Stimulated activated CD4-positive, alpha-beta T cell treated with anti-CD3 and anti-CD28 coated beads, Interleukin-1b, Interleukin-23, amount 100 ng/mL, for 1 hour (primary cell): ENCODE data around the gene KCNS3.

Experiments used
- DNase-seq, 2 donors: peaks; one replicate each; pipeline ENCODE4 v3.0.0-alpha.2; 2020; ENCODE audit warnings: low read depth in 2 of 2

Gene KCNS3

DNA sequence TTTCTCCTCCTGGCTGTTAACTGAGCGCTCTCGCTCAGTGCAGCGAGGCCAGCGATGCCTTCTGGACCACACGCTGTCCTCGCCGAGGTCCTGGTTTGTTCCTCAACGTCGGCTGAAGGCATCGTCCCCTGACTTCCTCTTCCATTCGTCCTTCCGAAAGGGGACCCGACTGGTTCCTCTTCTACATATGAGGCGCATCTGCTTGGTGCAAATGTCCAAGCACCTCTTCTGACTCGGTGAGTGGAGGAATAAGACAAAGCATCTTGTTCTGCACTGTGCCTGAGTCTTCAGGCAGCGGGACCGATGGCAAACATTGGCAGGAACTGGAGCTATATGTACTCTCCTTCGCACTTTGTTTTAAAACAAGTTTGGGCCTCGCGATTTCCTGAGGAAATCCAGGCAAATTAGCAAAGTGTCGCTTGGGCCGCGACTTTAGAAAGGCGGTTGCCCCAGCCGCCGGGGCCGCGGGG lies 621 bp upstream of the KCNS3 start:
- DNase-seq: no peak

DNA sequence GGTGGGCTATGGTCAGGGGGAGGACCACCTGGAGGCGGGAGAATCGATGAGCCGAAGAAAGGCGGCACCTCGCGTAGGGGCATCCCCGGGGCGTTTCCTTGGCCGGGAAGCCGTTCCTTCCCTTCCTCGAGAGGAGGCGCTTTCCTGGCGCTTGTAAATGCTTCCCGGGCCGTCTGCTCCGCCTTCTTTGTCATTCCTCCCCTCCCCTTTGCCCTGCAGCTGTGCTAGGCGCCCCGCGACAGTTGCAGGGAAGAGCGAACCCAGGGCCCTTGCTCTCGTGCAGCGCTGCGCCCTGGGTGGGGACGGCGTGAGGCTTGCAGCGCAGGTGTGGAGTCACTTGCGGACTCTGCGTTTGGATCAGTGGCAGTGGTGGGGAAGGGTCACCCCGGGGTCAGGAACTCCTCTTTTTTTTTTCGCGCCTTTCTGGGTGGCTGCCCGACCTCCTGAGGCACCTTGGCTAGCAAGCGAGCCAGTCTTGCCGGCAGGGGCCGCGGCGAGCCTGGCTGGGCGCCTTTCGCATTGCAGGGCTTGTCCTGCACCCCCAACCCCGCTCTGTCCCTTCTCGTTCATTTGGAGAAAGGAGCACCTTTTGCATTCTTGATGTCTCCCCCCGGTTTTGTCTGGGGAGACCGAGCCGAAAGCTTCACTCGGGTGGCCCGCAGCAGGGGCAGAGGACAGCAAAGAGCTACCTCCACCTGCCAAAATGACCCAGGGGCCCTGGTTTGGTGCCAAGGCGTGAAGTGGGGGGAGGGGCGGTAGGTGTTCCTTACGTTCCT lies 858 bp downstream of the KCNS3 start:
- no peak for DNase-seq

DNA sequence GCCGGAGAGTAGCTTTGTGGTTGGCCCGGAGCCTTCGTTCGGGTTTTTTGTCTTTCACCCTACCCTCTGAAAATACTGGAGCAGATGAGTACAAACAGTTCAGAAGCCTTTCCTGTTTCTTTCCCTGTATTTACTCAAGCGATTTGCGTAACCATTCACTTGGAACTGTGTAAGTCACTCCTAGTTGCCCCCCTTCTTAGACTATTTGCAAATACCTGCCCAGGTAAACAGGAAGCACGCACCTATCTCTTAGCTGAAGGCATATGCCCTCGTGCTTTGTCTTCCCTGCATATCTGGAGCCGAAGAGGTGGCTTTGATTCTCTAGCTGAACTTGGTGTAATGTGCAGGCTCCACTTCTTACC lies 1.4 kb downstream of the KCNS3 start:
- DNase-seq: no peak

DNA sequence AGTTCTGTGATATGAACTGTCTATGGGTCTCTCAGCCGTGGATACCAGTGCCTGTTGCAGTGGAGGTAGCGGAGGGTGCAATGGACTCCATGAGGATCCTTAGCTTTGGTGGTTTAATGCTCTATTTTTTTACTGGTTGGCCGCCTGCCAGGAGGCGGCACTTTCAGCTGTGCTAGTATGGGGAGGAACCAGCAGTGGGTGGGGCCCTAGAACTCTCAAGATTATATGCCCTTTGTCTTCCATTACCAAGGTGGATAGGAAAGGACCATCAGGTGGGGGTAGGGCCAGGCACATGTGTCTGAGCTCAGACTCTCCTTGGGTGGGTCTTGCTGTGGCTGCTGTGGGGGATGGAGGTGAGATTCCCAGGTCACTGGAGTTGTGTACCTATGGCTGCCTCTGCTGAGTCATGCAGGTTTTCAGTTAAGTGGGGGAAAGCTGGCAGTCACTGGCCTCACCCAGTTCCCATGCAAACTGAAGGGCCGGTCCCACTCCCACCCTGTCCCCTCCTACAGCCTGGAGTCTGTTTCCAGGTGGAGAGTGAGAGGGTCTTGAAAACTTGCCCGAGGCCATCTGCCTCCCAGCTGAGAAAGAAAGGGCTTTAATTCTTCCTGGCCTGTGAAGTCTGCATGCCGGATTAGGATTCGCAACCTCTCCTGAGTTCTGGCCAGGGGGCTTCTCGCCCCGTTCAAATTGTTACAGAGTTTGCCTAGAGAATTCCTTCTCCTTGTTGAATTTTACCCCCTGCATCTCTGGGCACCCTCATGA lies 14.5 kb downstream of the KCNS3 start:
- DNase-seq: no peak

DNA sequence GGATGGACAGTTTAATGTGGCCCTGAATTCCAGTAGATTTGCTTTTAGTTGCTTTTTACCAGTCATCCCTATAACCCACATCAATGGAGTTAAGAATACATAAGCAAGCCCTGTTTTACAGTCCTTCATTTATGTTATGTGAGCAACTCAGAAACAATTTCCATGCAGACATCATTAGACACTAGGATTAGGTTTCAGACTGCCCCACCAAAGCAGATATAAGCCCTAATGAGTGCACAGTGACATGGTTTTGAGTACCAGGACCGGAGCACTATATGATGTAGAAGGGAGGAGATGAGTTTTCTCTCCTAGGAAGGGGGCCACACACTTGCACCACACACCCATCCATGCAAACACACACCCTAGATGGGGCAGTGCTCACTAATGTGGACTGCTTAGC lies 15.5 kb downstream of the KCNS3 start:
- DNase-seq: no peak

DNA sequence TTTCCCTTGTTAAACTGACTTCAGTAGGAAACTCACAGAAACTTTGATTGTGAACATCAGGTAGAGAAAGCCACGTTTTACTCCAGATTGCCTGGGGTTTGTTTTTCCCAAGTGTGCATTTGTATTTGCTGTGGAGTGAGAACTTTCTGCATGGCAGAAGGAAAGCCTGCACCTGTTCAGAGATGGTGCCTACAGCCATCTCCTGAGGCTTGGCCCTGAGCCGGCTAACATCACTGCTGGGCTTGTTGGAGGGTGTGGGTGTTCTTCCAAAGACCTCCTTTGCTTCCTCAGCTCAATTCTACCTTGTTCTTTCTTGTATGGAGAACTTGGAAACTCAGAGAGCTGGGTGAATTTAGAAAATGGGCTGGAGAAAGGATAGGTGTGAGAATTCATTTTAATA lies 16.1 kb downstream of the KCNS3 start:
- DNase-seq: no peak

DNA sequence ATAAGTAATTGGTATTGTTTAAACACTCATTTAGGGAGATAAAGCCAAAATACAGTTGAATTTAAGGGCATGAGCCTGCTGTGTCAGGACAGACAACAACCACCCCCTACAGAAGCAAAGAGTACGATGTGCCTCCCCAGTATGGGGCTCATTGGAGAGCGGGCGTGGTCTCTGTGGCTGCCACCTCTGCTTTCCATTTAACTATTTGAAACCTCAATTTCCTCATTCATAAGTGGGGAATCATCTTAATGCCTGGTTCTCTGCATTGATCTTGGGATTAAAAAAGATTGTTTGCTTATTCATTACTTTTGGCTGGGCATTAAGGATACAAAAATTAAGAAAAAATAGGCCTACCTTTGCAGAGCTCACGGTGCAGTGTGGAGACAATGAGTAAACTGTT lies 21.4 kb downstream of the KCNS3 start:
- no peak for DNase-seq

DNA sequence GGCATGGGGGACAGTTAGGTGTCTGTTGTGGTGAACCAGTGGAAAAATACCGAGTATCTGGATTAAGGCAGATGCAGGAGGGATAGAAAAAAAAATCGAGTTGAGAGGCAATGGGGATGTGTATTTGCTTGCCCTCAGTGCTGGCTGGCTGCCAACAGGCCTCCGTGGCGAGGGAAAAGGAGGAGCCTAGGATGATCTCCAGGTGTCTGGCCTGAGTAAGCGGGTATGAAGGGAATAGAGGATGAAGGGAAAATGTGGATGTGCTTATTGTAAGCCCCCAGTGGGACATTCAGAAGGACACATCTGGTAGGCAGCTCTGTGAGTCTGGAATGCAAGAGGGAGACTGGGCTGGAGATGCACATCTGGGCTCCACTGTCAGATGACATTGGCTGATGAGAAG lies 22.8 kb downstream of the KCNS3 start:
- DNase-seq: no peak

DNA sequence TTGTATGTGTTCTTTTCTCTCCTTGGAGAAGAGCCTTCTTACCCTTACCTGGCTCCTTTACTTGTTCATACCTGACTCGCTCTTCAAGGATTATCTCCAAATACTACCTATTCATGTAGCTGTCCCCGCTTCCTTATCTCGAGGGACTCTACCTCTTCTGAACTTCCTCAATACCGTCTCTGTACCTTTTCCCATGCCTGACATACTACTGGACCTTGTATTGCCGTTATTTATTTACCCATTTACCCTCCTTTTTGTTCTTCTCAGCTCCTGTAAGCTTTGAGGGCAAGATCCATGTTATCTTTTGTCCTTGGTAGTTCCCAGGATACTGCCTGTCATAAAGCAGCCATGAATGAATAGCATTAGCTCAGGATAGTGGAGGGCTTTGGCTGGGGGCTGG lies 32.5 kb downstream of the KCNS3 start:
- DNase-seq: no peak

DNA sequence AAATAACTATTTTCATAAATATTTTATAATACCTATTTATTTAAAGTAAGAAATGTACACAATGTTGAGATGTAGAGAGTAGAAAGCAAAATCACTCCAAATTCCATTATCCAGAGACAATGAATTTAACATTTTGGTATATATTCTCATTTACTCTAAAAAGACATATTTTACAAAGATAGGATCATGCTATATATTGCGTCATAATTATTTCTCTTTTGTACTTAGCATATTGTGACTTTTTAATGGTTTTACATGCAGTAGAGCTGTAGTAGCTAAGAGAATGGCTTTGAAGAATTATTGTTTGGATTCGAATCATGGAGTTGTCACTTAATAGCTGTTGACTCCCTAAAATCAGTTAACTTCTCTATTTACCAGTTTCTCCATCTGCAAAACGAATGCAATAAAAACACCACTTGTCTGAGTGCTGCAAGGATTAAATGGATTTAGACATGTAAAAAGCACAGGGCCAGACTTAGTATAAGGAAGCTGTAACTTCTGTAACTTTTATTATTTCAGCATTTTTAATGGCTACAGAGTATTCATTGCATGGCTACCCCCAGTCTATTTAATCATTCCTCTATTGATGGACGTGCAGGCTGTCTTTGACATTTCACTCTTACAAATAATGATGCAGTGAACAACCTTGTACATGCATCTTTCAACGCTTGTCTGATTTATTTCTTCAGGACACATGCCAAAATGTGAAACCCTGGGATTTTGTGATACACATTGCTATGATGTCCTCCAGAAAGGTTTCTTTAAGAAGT lies 33.2 kb downstream of the KCNS3 start:
- DNase-seq: no peak

DNA sequence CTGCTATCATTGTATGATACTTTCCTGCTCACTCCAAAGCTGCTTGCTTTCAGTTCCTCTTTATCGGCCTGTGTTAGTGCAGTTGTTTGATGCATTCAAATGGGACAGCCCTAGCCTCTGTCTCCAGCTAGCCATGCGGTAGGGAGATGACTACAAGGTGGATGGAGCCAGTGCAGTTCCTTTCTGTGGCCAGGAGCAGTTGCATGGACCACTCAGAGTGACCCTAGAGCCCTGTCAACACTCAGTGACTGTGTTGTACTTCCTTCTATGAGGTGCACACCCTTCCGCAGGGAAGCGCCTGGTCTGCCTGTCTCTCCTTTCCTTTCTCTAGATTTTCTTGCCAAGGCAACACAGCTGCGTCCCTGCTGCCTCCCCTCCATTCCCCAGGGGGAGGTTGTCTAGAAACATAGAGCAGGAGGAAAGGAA lies 33.8 kb downstream of the KCNS3 start:
- DNase-seq: no peak

DNA sequence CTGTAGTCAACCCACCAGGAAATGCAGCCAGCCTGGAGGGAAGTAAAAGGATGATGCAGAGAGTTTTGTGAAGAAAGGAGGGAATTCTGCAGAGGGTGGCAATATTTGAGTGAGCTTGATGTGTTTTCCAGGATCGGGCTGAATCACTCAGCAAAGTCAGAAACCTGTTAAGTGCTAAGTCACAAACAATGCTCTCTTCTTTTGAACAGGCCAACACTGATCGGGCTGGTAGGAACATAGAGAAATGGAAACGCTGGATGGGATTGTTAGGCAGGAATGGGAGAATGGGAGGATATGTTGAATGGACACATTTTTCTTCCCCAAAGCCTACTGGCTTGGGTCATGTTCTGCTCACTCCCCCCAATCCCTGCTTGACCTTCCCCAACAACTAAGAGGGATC lies 36.6 kb downstream of the KCNS3 start:
- DNase-seq: no peak

DNA sequence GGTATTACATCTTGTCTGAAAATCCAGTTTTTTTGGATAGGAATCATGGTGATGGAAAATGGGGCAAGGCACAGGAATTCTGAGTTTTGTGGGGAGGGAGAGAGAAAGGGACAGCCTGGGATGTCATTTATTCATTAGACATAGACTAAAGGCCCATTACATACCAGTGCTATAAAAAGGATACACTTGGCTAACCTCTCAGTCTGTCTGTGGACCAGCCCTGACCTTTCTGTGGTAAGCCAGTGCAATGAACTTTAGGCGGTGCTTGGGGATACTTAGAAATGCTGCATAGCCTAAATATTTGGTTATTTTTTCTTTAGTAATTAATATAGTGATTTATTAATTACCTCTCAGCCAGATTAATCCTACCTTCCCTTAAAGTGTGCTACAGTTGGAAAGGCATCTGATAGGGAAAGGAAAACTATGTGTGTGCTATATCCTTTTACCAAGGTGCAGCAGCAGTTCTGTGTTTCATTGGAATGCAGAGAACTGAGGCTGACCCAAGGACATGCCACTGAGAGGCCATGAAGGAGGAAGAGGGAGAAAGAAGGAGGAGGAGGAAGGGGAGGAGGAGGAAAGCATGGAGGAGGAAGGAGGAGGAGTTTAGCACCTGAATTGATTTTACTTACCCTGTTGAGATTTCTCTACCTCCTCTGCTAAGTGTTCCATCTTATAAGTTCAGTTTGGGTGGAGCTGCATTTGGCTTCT lies 37.5 kb downstream of the KCNS3 start:
- DNase-seq: no peak

DNA sequence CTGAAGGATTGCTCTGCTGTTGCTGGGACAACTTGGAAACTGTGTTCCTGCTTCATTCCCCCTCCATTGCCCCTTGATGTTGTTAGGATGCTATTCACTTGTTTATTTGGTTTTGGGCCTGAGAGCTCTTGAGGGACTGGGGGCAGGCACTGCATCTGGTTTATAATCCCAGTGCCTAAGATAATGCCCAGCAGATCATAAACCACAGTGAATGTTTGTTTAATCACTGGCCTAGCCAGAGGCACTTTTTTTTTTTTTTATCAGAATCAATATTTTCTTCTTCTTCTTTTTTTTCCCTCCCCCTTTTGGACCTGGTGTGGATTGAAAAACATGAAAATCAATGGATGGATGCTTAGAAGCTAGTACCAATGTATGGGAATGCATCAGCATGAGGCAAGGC lies 38.1 kb downstream of the KCNS3 start:
- no peak for DNase-seq

DNA sequence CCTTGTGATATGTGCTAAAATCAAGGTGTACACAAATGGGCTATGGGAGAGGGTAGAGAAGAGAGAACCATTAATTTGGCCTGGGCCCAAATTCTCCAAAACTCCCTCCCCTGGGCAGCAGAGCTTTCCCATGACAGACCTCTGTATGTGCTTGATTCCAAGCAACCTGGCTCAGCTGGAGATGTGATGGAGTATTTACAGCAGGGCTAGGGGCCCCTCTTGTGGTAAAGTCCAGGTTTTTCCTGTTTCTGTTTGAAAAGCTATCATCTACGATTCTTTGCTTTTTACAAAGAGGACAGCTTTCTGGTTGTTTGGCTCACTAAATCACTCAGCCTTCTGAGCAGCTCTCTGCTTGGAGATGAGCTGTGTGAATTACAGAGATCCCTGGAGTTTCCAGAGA lies 40.3 kb downstream of the KCNS3 start:
- no peak for DNase-seq

DNA sequence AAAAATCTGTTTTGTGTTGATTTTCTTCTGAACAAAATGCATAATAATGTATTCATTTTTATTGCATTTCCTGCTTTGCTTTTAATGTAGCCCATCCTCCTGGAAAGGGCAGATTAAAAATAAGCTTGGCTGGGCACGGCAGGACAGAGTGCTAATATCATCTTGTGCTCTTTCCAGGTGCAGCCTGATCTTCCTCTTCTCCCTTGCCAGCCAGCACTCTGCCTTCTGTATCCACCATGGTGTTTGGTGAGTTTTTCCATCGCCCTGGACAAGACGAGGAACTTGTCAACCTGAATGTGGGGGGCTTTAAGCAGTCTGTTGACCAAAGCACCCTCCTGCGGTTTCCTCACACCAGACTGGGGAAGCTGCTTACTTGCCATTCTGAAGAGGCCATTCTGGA lies 52.3 kb downstream of the KCNS3 start:
- DNase-seq: no peak

DNA sequence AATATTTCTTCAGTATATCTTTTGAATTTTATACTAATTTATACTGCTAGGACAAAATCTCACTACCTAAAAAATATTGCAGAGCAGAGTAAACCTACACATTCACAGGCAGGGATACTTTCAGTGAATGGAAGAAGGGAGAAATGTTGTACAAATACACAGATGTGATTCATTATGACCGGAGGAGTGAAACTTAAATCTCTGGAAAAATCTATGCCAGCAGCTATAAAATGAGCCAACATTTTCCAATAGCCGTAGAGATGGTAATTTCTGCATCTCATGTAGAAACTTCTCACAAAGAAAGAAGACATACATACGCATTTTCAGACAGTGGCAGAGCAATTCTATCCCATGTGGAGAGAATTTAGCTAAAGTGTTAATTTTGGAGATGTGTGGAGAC lies 54.8 kb downstream of the KCNS3 start:
- DNase-seq: no peak

DNA sequence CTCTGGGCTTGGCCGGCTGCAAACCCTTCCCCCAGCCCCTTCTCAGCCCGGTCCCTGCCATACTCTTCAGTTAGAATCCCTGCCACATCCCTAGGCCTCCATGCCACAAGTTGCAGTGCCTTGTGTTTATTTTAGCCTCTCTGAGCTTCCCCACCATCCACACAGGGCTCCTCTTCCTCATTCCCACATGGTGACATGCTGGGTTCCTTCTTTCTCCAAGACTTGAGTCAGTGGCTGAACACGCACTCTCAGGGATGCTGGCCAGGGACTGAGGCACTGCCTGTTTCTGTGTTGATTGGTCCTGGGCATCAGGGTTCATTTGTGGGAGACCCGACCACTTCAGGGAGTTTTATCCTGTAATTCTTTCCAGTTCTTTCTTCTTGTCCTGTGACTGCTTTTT lies 56.3 kb downstream of the KCNS3 start:
- DNase-seq: no peak

DNA sequence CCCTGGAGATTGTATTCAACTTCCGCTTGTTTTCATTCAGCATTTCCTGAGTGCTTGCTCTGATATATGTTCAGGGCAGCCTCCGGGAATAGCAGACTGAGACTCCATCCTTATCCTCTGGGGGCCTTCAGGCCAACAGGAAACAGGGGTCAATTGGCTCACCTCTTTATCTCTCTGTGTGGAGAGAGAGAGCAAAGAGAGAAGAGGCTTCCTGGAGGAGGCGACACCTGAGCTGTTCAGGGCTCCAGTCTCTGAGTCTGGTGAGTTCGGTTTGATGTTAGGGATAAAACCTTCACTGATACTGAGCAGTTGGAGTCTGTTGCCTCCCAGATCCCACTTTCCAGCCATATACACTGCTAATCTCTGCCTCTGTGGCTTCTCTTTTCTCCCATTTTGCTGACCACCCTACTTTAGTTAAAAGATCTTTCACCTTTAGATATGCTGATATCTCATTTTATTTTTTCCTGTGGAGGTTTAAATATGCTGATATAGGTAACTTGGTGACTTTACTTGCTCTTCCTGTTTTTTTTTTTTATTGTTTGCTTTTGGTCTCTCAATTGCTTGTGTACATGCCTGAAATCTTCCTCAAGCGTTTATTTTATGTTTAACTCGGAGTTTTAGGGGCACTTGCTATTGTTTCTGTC lies 56.9 kb downstream of the KCNS3 start:
- DNase-seq: no peak

DNA sequence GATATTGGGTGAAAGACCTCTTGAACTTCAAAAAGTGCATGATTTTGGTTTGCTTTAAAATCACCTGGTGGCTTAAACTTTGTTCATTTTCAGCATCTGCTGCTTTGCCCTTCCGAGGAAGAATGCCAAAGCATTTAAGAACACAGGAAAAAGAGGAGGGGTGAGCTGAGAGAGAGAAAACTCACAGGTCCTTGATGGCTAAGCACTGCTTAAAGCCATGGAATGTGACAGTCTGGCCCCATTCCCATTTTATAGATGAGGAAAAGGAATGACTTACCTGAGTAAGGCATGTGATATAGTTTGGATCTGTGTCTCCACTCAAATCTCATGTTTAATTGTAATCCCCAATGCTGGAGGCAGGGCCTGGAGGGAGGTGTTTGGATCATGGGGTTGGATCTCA lies 58.1 kb downstream of the KCNS3 start:
- DNase-seq: no peak

DNA sequence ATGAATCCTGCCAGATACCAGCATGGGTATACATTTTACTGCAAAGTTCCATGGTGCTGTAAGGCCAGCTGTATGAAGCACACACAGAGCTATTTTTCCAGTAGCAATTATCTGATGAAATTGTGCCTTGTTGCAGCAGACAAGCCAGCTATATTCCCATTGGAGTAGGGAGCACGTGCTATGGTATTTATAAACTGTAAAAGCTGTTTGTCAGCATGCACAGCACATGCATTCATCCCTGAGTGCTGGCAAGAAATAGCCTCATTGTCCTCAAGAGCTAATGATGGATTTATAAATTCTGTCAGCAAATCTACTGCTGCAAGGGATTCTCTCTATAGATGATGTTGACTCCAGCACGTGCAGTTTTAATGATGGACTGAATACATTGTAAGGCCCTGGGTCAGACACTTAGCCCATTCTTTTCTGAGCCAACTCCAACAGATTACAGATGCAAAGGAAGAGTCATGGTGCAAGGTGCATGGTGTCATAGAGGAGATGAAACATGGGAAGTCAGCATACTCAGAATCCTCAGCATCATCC lies 61.7 kb downstream of the KCNS3 start:
- no peak for DNase-seq
